Effector memory CD4-positive, alpha-beta T cell (primary cell): ENCODE results near the gene PSG2.
"Not testable (repeated sequence)": the region's sequence is repeated elsewhere in the genome, so short reads cannot be mapped to it uniquely, and the experiment has no call there.

Source experiments
- DNase-seq, 3 donors: peaks; one replicate each; pipeline ENCODE4 v3.0.0-alpha.2; 2020
- H3K27ac ChIP-seq: 2 replicates; pipeline ENCODE4 v1.7.0; 2013; ENCODE audit warnings: mild to moderate bottlenecking, low read length, moderate library complexity; ENCODE audit not compliant: insufficient read depth, poor library complexity, severe bottlenecking
- H3K27me3 ChIP-seq: replicated peaks from 2 replicates; pipeline ENCODE4 v1.7.0; 2013; ENCODE audit warnings: mild to moderate bottlenecking, low read length; ENCODE audit not compliant: insufficient read depth, control insufficient read depth, poor library complexity, severe bottlenecking
- H3K36me3 ChIP-seq: 2 replicates; pipeline ENCODE4 v1.7.0; 2013; ENCODE audit warnings: mild to moderate bottlenecking, low read length, moderate library complexity; ENCODE audit not compliant: control insufficient read depth, insufficient read depth
- H3K4me1 ChIP-seq: 2 replicates; pipeline ENCODE4 v1.7.0; 2013; ENCODE audit warnings: low read length, mild to moderate bottlenecking; ENCODE audit not compliant: control insufficient read depth, insufficient read depth, poor library complexity, severe bottlenecking
- H3K4me3 ChIP-seq: 2 replicates; pipeline ENCODE4 v1.7.0; 2013; ENCODE audit warnings: low read length, low read depth, mild to moderate bottlenecking; ENCODE audit not compliant: insufficient read depth, poor library complexity, severe bottlenecking
- H3K9me3 ChIP-seq: 2 replicates; pipeline ENCODE4 v1.7.0; 2013; ENCODE audit warnings: mild to moderate bottlenecking, low read length, moderate library complexity; ENCODE audit not compliant: control insufficient read depth

PSG2 gene

GRCh38 chr19:43115064-43115463 is 32.6 kb upstream of the PSG2 start:
- H3K27ac ChIP-seq, DNase-seq, H3K4me3 ChIP-seq, H3K4me1 ChIP-seq, H3K9me3 ChIP-seq, H3K36me3 ChIP-seq, H3K27me3 ChIP-seq: not testable (repeated sequence)

DNA sequence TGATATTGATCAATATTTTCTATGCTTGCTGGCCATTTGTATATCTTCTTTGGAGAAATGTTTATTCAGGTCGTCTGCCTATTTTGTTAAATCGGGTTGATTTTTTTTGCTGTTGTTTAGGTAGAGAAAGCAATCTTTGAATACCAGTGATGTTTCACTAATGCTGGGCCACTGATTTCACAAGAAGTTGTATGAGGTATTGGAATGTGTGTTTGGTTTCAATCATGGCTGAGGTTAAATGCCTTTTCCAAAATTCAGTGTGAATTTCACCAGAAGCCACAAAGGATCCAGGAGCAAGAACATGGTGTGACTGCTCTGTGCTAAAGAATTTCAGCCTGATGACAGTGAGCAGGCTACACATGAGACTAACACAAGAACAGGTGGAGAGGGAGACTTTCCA is 32.1 kb upstream of the PSG2 start:
- not testable (repeated sequence) for H3K27ac ChIP-seq, H3K4me3 ChIP-seq, DNase-seq, H3K36me3 ChIP-seq, H3K4me1 ChIP-seq, H3K27me3 ChIP-seq, H3K9me3 ChIP-seq

- H3K27me3 ChIP-seq, H3K4me1 ChIP-seq, H3K4me3 ChIP-seq, DNase-seq, H3K9me3 ChIP-seq, H3K36me3 ChIP-seq, H3K27ac ChIP-seq: not testable (repeated sequence)
Measured at GRCh38 chr19:43107401-43107800, 24.9 kb upstream of the PSG2 start.

DNA sequence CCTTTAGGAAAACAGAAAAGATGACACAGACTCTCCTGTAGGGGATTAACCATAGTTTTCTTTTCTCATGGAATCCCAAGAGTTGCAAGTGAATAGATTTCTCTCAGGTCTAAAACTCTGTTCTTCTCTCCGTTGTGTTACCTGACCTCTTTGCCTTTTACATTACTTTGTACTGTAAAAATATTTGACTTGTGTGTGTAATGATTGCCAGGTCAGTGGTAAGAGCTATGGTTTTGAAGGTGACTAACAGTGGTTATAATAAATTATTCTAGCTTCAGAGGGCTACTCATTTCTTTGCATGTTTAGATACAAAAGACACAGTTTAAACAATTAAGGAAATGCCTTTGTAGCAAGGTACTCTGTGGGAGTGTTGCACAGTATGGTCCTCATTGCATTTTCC is 23.0 kb upstream of the PSG2 start:
- Histone ChIP-seq H3K4me1 (no peaks in the 10 kb centered on the region), H3K27me3 (no peaks in the 10 kb centered on the region), H3K27ac (no peak overlapping the region), H3K36me3 (no peaks in the 10 kb centered on the region), H3K9me3 (no peaks in the 10 kb centered on the region), H3K4me3 (no peak overlapping the region)
- no peak for DNase-seq

DNA sequence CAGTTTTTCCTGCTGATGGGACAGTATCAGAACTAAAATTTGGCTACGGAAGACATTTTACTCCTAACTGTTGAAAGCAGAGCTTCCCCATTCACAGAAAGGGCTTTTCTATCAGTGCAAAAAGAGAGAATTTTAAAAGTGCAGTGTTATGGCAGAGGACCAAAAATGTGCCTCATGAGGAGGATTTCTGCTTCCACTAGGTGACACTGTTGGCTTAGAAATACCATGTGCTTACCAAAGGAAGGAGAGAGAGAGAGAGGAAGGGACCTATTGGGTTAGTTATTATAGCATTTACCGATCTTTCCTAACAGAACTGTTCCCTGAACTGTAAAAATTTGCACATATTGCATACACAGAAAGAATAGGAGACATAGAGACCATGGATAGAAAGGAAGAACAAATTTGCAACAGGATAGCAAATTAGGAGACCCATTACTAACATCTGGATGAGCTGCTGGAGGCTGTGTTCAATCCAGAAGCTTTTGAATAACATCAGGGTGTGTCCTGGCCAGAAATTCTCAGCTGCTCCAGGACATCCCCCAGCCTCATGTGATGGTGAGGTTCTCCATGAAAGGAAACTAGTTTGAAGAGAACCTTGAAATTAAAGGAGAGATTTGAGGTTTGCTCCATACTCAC is 21.8 kb upstream of the PSG2 start:
- H3K9me3 ChIP-seq, DNase-seq, H3K36me3 ChIP-seq, H3K27me3 ChIP-seq, H3K4me3 ChIP-seq, H3K27ac ChIP-seq, H3K4me1 ChIP-seq: not testable (repeated sequence)

DNA sequence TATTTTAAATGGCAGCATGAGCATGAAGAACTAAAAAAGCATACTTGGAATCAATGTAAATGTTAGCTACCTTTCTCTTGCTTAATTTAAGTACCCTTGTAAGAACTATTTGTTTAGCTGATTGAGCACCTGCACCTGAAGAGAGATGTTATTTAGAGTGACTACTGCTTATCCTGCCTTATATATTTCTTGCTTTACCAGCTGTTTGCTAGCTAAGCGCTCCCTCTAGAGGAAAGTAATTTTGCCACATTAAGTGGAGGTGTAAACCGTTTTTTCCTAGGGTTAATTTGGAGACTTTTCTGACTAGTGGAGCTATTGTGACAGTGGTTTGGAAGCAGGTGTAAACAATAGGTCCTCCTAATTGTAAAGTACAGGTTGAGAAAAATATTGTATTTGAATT is 19.4 kb upstream of the PSG2 start:
- no peak for DNase-seq
- Histone ChIP-seq H3K9me3 (no peaks in the 10 kb centered on the region), H3K27ac (no peak overlapping the region), H3K27me3 (no peaks in the 10 kb centered on the region), H3K4me3 (no peak overlapping the region), H3K4me1 (no peaks in the 10 kb centered on the region), H3K36me3 (no peaks in the 10 kb centered on the region)

DNA sequence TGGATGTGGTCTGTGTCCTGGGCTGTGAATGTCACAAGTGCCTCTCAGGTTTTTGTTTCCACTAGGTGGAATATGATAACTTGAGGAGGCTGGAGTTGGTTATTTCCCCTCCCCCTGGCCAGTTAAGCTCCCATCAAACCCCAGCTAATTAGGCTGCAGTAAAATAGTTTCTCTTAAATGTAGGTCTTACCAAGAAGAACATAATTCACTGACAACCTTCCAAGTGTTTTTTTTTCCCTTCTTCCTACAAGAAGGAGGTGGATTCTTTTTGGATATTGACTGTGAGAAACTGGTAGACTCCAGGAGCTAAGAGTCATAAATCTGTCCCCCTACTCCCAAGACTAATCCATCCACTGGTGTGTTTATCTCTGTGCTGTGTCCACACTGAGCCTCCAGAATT is 15.9 kb upstream of the PSG2 start:
- not testable (repeated sequence) for H3K9me3 ChIP-seq, H3K27ac ChIP-seq, H3K4me3 ChIP-seq, H3K27me3 ChIP-seq, H3K4me1 ChIP-seq, H3K36me3 ChIP-seq, DNase-seq

DNA sequence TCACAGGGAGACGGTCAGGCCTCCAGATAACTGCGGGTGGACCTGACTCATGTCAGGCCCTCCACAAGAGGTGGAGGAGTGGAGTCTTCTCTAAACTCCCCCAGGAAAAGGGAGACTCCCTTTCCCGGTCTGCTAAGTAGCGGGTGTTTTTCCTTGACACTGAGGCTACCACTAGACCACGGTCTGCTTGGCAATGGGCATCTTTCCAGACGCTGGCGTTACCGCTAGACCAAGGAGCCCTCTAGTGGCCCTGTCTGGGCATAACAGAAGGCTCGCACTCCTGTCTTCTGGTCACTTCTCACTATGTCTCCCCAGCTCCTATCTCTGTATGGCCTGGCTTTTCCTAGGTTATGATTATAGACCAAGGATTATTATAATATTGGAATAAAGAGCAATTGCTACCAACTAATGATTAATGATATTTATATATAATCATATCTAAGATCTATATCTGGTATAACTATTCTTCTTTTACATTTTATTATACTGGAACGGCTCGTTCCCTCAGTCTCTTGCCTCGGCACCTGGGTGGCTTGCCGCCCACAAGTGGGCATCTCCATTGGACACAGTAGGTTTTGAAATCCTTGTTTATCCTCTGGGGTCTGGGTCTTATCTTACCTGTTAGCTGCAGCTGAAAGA is 5.3 kb upstream of the PSG2 start:
- not testable (repeated sequence) for DNase-seq

DNA sequence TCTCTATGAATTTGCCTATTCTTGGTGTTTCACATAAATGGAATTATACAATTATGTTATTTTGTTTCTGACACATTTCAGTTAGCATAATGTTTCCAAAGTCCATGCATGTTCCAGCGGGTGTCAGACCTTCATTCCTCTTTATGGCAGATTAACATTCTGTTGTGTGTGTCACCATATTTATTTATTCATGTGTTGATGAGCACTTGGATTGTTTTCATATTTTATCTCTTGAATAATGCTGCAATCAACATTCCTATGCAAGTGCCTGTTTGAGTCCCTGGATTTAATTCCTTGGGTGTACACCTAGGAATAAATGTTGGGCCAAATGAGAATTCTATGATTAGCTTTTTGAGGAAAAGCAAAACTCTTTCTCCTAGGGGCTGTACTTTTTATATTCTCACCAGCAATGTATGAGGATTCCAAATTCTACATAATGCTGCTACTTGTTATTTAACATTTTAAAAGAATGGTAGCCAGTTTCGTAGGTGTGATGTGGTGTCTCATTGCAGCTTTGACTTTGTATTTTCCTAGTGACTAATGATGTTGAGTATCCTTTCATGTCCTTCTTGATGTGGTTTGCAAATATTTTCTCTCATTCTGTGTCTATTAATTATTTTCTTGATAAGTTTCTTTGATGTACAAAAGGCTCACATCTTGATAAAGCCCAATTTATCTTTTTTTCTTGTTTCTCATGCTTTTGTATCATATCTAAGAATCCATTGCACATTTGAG is 3.5 kb upstream of the PSG2 start:
- DNase-seq, H3K9me3 ChIP-seq, H3K27ac ChIP-seq, H3K4me1 ChIP-seq, H3K36me3 ChIP-seq, H3K4me3 ChIP-seq, H3K27me3 ChIP-seq: not testable (repeated sequence)

More for the DNA sequence above, 5.3 kb upstream of the PSG2 start:
- H3K4me1 ChIP-seq, H3K36me3 ChIP-seq, H3K27me3 ChIP-seq, H3K27ac ChIP-seq, H3K4me3 ChIP-seq, H3K9me3 ChIP-seq: not testable (repeated sequence)

DNA sequence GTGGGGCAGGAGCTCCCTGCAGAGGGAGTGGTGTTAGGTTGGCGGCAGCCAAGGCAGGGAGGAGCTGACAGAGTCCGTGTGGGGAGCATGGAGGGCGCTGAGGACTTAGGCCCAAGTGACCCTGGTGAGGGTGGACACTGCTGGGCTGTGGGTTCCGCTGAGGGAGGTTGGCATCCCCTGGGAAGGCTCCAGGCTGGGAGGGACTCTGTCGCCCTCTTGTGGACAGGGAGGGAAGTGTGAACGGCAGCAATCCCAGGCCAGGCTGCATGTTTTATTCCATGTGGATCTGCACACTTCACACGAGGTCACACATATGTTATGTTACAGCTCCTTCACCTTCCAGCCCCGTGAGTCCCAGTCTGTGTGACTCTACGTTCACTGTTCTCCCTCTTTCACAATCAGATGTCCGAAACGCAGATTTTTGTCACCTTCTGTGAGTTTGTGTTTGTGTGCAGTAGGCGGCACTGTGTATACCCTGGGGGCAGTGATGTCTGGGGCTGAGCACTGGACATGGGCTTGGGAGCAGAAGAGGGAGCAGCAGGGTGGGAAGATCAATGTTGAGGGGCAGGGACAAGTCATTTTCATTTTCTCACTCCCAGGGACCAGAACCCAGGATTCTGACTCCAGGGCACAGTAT is 1.8 kb upstream of the PSG2 start:
- H3K9me3 ChIP-seq, H3K27ac ChIP-seq, H3K4me3 ChIP-seq, H3K36me3 ChIP-seq, H3K4me1 ChIP-seq, H3K27me3 ChIP-seq: not testable (repeated sequence)
- peak in 1 of 3 donors; percentile 2 for DNase-seq
